ENCODE measurements around the gene CACNA2D1.

Gene CACNA2D1

GRCh38 chr7:81929386-81929785 is 514.2 kb downstream of the CACNA2D1 start:
- H3K27me3 ChIP-seq (ENCODE audit: control insufficient read depth, insufficient read depth, low read length): no peaks in the 10 kb centered on the region
- H3K9ac ChIP-seq (ENCODE audit: low read length): no peak overlapping the region
- H3K36me3 ChIP-seq (ENCODE audit: control insufficient read depth, insufficient read depth, low read length): no peaks in the 10 kb centered on the region
- H3K4me3 ChIP-seq (ENCODE audit: low read length): no peak overlapping the region
- no peaks in the 10 kb centered on the region for H3K9me3 ChIP-seq (ENCODE audit: control insufficient read depth, low read length)
- no peaks in the 10 kb centered on the region for H3K4me1 ChIP-seq (ENCODE audit: control insufficient read depth, insufficient read depth, low read length)

- no peaks in the 10 kb centered on the region for H3K27me3 ChIP-seq (ENCODE audit: control insufficient read depth, insufficient read depth, low read length)
- H3K9ac ChIP-seq (ENCODE audit: low read length): no peak overlapping the region
- no peaks in the 10 kb centered on the region for H3K9me3 ChIP-seq (ENCODE audit: control insufficient read depth, low read length)
- H3K36me3 ChIP-seq (ENCODE audit: control insufficient read depth, insufficient read depth, low read length): no peaks in the 10 kb centered on the region
- no peaks in the 10 kb centered on the region for H3K4me1 ChIP-seq (ENCODE audit: control insufficient read depth, insufficient read depth, low read length)
- H3K4me3 ChIP-seq (ENCODE audit: low read length): no peak overlapping the region
These were observed 517.4 kb downstream of the CACNA2D1 start for GRCh38 chr7:81926154-81926553.

DNA sequence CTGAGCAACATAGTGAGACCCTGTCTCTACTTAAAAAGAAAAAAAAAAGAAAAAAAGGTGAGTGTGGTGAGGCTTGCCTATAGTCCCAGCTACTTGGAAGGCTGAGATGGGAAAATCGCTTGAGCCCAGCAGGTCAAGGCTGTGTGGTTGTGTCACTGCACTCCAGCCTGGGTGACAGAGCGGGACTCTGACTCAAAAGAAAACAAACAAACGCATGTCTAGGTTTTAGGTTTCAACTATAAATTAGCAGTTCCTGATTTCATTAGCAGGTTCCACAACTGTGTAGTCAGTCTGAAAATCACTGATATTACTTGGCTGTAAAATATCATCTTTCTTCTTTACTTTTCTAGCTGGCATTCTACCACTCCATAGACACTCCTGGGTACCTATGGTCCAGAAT is 518.0 kb downstream of the CACNA2D1 start:
- H3K4me3 ChIP-seq (ENCODE audit: low read length): no peak overlapping the region
- H3K4me1 ChIP-seq (ENCODE audit: control insufficient read depth, insufficient read depth, low read length): no peaks in the 10 kb centered on the region
- H3K9me3 ChIP-seq (ENCODE audit: control insufficient read depth, low read length): no peaks in the 10 kb centered on the region
- H3K9ac ChIP-seq (ENCODE audit: low read length): no peak overlapping the region
- H3K36me3 ChIP-seq (ENCODE audit: control insufficient read depth, insufficient read depth, low read length): no peaks in the 10 kb centered on the region
- H3K27me3 ChIP-seq (ENCODE audit: control insufficient read depth, insufficient read depth, low read length): no peaks in the 10 kb centered on the region

GRCh38 chr7:81924494-81924893 is 519.1 kb downstream of the CACNA2D1 start:
- no peak overlapping the region for H3K9ac ChIP-seq (ENCODE audit: low read length)

GRCh38 chr7:81919494-81919893 is 524.1 kb downstream of the CACNA2D1 start:
- H3K4me3 ChIP-seq (ENCODE audit: low read length): no peak overlapping the region
- no peaks in the 10 kb centered on the region for H3K9me3 ChIP-seq (ENCODE audit: control insufficient read depth, low read length)

More at GRCh38 chr7:81924494-81924893, 519.1 kb downstream of the CACNA2D1 start:
- H3K4me1 ChIP-seq (ENCODE audit: control insufficient read depth, insufficient read depth, low read length): no peaks in the 10 kb centered on the region
- H3K9me3 ChIP-seq (ENCODE audit: control insufficient read depth, low read length): no peaks in the 10 kb centered on the region
- H3K27me3 ChIP-seq (ENCODE audit: control insufficient read depth, insufficient read depth, low read length): no peaks in the 10 kb centered on the region
- H3K36me3 ChIP-seq (ENCODE audit: control insufficient read depth, insufficient read depth, low read length): no peaks in the 10 kb centered on the region
- no peak overlapping the region for H3K4me3 ChIP-seq (ENCODE audit: low read length)

DNA sequence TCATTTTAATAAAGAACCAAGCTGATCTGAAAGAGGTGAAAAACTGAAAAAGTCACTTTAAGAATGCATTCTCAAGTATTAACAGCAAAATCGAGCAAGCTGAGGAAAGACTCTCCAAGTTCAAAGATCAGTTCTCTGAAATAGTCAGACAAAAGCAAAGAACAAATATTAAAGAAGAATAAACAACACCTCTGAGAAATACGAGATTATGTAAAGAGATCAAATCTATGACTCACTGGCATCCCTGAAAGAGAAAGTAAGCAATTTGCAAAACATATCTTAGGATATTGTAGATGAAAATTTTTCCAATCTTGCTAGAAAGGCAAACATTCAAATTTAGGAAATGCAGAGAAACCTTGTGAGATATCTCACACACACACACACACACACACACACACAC is 535.4 kb downstream of the CACNA2D1 start:
- no peaks in the 10 kb centered on the region for H3K9me3 ChIP-seq (ENCODE audit: control insufficient read depth, low read length)
- no peak overlapping the region for H3K9ac ChIP-seq (ENCODE audit: low read length)
- H3K4me3 ChIP-seq (ENCODE audit: low read length): no peak overlapping the region
- H3K36me3 ChIP-seq (ENCODE audit: control insufficient read depth, insufficient read depth, low read length): no peaks in the 10 kb centered on the region
- no peaks in the 10 kb centered on the region for H3K27me3 ChIP-seq (ENCODE audit: control insufficient read depth, insufficient read depth, low read length)
- H3K4me1 ChIP-seq (ENCODE audit: control insufficient read depth, insufficient read depth, low read length): peaks cover 15% of the 10 kb centered on the region

More at GRCh38 chr7:81919494-81919893, 524.1 kb downstream of the CACNA2D1 start:
- no peaks in the 10 kb centered on the region for H3K36me3 ChIP-seq (ENCODE audit: control insufficient read depth, insufficient read depth, low read length)
- no peaks in the 10 kb centered on the region for H3K27me3 ChIP-seq (ENCODE audit: control insufficient read depth, insufficient read depth, low read length)
- H3K9ac ChIP-seq (ENCODE audit: low read length): no peak overlapping the region
- no peaks in the 10 kb centered on the region for H3K4me1 ChIP-seq (ENCODE audit: control insufficient read depth, insufficient read depth, low read length)

- no peak overlapping the region for H3K4me3 ChIP-seq (ENCODE audit: low read length)
- H3K36me3 ChIP-seq (ENCODE audit: control insufficient read depth, insufficient read depth, low read length): no peaks in the 10 kb centered on the region
- H3K4me1 ChIP-seq (ENCODE audit: control insufficient read depth, insufficient read depth, low read length): peaks cover 15% of the 10 kb centered on the region
- H3K27me3 ChIP-seq (ENCODE audit: control insufficient read depth, insufficient read depth, low read length): no peaks in the 10 kb centered on the region
- H3K9ac ChIP-seq (ENCODE audit: low read length): no peak overlapping the region
- no peaks in the 10 kb centered on the region for H3K9me3 ChIP-seq (ENCODE audit: control insufficient read depth, low read length)
These were observed 540.5 kb downstream of the CACNA2D1 start for GRCh38 chr7:81903115-81903514.

DNA sequence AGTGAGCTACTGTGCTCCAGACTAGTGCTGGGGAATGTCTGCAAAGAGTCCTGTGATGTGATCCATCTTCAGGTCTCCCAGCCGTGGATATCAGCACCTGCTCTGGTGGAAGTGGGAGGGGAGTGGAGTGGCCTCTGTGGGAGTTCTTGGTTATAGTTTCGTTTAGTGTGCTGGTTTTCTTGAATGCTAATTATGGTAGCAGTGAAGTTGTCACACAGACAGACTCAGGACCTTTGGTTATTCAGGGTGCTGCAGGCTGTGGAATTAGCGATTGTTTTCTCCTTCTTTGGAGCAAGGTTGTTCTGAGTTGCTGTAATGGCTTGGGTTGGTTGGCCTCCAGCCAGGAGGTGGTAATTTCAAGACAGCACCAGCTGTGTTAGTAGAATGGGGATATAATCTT is 541.0 kb downstream of the CACNA2D1 start:
- Histone ChIP-seq H3K9me3 (ENCODE audit: control insufficient read depth, low read length) (no peaks in the 10 kb centered on the region), H3K36me3 (ENCODE audit: control insufficient read depth, insufficient read depth, low read length) (no peaks in the 10 kb centered on the region), H3K4me1 (ENCODE audit: control insufficient read depth, insufficient read depth, low read length) (peaks cover 9% of the 10 kb centered on the region), H3K9ac (ENCODE audit: low read length) (no peak overlapping the region), H3K4me3 (ENCODE audit: low read length) (no peak overlapping the region), H3K27me3 (ENCODE audit: control insufficient read depth, insufficient read depth, low read length) (no peaks in the 10 kb centered on the region)
